Hematopoietic multipotent progenitor cell (in vitro differentiated cells): Measurements from ENCODE around the gene STRA8. TPM values are rescaled to one million over a fixed set of nuclear protein-coding genes. Genes with fewer than 3 reads are reported as not detected.

Source experiments
- DNase-seq, 3 donors: peaks; one replicate each; pipeline ENCODE4 v3.0.0-alpha.2; 2011 to 2015; ENCODE audit warnings: low read depth in 2 of 3, low spot score in 2 of 3
- small RNA-seq: library from RNA; depleted of rRNA; stranded (forward); fragments of <200 nt; gene quantifications from one replicate; pipeline ENCODE3, GENCODE V24; 2012
- total RNA-seq: library from RNA; depleted of rRNA; stranded (reverse); fragments of >200 nt; gene quantifications from one replicate; pipeline ENCODE4 v1.2.3, GENCODE V29; 2012

The STRA8 gene
- total RNA-seq, 1 donor = not detected

GRCh38 chr7:135300913-135301765 is 67.5 kb downstream of the STRA8 start:
- no peak for DNase-seq

Small RNA genes lying within 50 kb of the gene (small RNA-seq; reads per million reads assigned to genes)
- gene MIR6509 = 0.47 reads per million

Other genes with a start within 250 kb of the STRA8 start
- 0.81 TPM for gene AGBL3, start 247.3 kb upstream of the STRA8 start, total RNA-seq
- gene TMEM140, start 85.8 kb upstream of the STRA8 start, total RNA-seq = 38.0 TPM
- gene CYREN, start 63.1 kb upstream of the STRA8 start, total RNA-seq = 53.6 TPM
- 43.4 TPM for gene WDR91, start 22.3 kb upstream of the STRA8 start, total RNA-seq